A549 (cell line): ENCODE data around the gene DHX35.

Experiments used
- BHLHE40 ChIP-seq: IDR thresholded peaks from 2 replicates; pipeline ENCODE4 v1.6.1; 2012; ENCODE audit warnings: low read depth, low read length, inconsistent platforms
- CTCF ChIP-seq: fragments of >200 bp; sonication (Bioruptor Twin); formaldehyde crosslinking; IDR thresholded peaks from 3 replicates; pipeline ENCODE4 v1.5.1; 2016
- ELK1 ChIP-seq: fragments of 150-350 bp; IDR thresholded peaks from 2 replicates; pipeline ENCODE4 v1.6.1; 2014; ENCODE audit warnings: low read depth, mild to moderate bottlenecking, low read length
- EP300 ChIP-seq, 2 experiments: fragments of >200 bp; sonication (Bioruptor Twin); formaldehyde crosslinking; IDR thresholded peaks; 2 replicates in 1 of 2; 3 replicates in 1 of 2; pipeline ENCODE4 v1.6.1; 2016 to 2017
- HMGXB4 ChIP-seq: fragments of 250-450 bp; sonication (Bioruptor Pico); IDR thresholded peaks from 2 replicates; pipeline ENCODE4 v1.5.0; 2021; ENCODE audit warnings: mild to moderate bottlenecking, moderate library complexity, borderline replicate concordance
- JUN ChIP-seq, 2 experiments: fragments of >200 bp; sonication (Bioruptor Twin); formaldehyde crosslinking; IDR thresholded peaks; 2 replicates in 1 of 2; 3 replicates in 1 of 2; pipeline ENCODE4 v1.6.1; 2016 to 2017
- MAX ChIP-seq: IDR thresholded peaks from 2 replicates; pipeline ENCODE4 v1.6.1; 2012
- NFE2L2 ChIP-seq: fragments of 150-350 bp; conservative IDR thresholded peaks from 2 replicates; pipeline ENCODE4 v1.6.1; 2014; ENCODE audit warnings: low read length
- NR3C1 ChIP-seq: fragments of >200 bp; sonication (Bioruptor Twin); formaldehyde crosslinking; IDR thresholded peaks from 3 replicates; pipeline ENCODE4 v1.6.1; 2017
- PBX3 ChIP-seq: IDR thresholded peaks from 2 replicates; pipeline ENCODE4 v1.6.1; 2012
- ZFP36 ChIP-seq: fragments of 450-650 bp; IDR thresholded peaks from 2 replicates; pipeline ENCODE4 v1.6.1; 2014; ENCODE audit warnings: borderline replicate concordance; ENCODE audit not compliant: partially characterized antibody

- TF ChIP-seq ELK1 (no peak), NR3C1 (no peak), NFE2L2 (no peak), BHLHE40 (no peak), PBX3 (no peak), CTCF (no peak), EP300 (IDR thresholded peaks at IDR 0.05) (no peak), ZFP36 (no peak), JUN (IDR thresholded peaks at IDR 0.05) (no peak), MAX (no peak), HMGXB4 (CRISPR knock-in tag) (no peak)
Observed at GRCh38 chr20:39045676-39046075, 83.5 kb downstream of the DHX35 start.
